Vagina (tissue), 2 donors: ENCODE results near the gene ATP11A.

Source experiments
- POLR2A ChIP-seq, 2 donors: fragments of 450-650 bp; IDR thresholded peaks; one replicate each; pipeline ENCODE4 v1.6.1; 2017; ENCODE audit warnings: antibody characterized with exemption in 2 of 2, mild to moderate bottlenecking in 2 of 2, moderate library complexity in 2 of 2
- POLR2AphosphoS5 ChIP-seq, 2 donors: sonication (generic); formaldehyde crosslinking; IDR thresholded peaks; one replicate each; pipeline ENCODE4 v1.9.0; 2017; ENCODE audit warnings: antibody characterized with exemption in 2 of 2, mild to moderate bottlenecking in 2 of 2, low read depth in 1 of 2; ENCODE audit not compliant: insufficient read depth in 1 of 2
- TF ChIP-seq, protein P1 (sequence below), 3 experiments: fragments of 450-650 bp in 2 of 3; fragments of 200-600 bp in 1 of 3; sonication (generic) in 1 of 3; IDR thresholded peaks; one replicate each; pipeline ENCODE4 v1.5.1; 2017 to 2019; ENCODE audit warnings: antibody characterized with exemption in 3 of 3, mild to moderate bottlenecking in 2 of 3, moderate library complexity in 2 of 3

GRCh38 chr13:112764864-112765561 lies 75.2 kb downstream of the ATP11A start:
- TF ChIP-seq, protein P1, sequence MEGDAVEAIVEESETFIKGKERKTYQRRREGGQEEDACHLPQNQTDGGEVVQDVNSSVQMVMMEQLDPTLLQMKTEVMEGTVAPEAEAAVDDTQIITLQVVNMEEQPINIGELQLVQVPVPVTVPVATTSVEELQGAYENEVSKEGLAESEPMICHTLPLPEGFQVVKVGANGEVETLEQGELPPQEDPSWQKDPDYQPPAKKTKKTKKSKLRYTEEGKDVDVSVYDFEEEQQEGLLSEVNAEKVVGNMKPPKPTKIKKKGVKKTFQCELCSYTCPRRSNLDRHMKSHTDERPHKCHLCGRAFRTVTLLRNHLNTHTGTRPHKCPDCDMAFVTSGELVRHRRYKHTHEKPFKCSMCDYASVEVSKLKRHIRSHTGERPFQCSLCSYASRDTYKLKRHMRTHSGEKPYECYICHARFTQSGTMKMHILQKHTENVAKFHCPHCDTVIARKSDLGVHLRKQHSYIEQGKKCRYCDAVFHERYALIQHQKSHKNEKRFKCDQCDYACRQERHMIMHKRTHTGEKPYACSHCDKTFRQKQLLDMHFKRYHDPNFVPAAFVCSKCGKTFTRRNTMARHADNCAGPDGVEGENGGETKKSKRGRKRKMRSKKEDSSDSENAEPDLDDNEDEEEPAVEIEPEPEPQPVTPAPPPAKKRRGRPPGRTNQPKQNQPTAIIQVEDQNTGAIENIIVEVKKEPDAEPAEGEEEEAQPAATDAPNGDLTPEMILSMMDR (IDR thresholded peaks at IDR 0.05), result no peak
- TF ChIP-seq POLR2A (IDR thresholded peaks at IDR 0.05) (no peak), POLR2AphosphoS5 (IDR thresholded peaks at IDR 0.05; ENCODE audit: insufficient read depth in 1 of 2, low read depth in 1 of 2) (no peak)
